Activated CD4-positive, CD25-positive, alpha-beta regulatory T cell treated with anti-CD3 and anti-CD28 coated beads, Interleukin-2, amount 50 U/mL, for 72 hours (primary cell): ENCODE data around the gene METAP1D.
"Not testable (repeated sequence)": the region's sequence is repeated elsewhere in the genome, so short reads cannot be mapped to it uniquely, and the experiment has no call there.

ENCODE experiments used
- DNase-seq: peaks from one replicate; pipeline ENCODE4 v3.0.0; 2021

Gene METAP1D

DNA sequence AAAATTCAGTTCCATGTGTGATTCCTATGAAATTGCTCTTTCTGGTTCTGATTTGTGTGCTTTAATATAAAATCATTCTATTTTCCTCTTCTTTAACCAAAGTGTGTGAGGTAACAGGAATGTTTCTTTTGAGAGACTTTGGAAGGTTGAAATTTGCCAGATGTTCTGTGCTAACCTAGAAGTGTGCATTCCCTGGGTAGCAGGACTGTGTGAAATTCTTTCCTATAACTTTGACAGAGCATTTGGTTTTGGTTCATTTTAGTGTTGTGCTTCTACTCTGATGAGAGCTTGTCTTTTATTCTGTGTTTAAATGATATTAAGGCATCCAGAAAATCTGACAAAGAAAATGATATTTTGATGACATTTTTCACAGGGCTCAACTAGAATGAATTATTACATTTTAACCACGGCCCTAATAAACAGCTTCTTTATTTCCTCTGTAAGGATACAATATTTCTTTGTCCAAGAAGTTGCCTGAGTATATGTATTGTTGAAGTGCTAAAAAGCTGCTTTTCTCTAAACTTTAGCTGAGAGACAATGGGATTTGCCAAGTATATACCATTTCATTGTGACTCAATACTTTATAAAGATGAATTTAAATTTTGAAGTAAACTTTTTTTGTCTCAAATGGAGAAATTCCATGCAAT, 50.8 kb downstream of the METAP1D start:
- no peak for DNase-seq

DNA sequence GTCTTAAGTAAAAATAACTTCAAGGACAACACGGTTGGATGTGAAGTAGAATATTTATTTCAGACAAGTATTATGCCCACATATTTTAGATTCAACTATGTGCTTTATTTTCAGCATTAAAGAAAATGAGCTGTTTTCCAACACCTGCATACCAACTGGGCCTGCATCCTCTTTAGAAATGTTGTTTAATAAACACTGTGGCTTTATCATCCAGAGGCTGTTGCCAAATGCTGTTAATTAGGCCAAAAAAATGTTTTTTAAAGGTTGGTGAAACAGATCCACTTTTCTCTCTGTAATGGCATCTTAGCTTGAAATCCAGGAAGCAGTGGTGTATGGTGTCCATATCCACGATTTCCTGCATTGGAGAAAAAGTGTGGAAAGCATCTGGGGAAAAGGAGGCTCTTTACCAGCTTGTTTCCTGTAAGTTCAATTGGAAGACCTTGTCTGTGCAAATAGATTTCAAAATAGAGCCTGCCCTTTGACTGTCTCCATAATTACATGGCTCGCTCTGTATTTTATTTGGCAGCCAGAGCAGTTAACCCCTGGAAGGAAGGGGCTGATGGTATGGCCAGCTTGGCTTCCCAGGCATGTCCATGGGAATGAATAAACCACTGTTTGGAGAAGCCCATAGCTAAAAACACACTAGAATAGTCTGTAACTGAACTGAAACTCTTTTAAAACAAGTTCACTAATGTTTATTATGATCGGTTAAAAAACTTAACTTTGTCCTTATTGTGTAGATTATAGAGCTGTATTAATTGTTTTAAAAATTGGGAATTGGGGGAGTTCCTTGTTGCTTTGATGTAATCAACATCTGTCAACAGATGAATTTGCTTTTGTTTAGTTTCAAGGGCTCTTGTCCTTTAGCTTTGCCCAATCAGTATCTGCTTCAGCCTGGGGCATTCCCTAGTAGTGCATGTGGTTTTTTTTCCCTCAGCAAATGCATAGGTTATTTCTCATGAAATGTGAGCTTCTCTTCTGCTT, 52.5 kb downstream of the METAP1D start:
- DNase-seq: no peak

DNA sequence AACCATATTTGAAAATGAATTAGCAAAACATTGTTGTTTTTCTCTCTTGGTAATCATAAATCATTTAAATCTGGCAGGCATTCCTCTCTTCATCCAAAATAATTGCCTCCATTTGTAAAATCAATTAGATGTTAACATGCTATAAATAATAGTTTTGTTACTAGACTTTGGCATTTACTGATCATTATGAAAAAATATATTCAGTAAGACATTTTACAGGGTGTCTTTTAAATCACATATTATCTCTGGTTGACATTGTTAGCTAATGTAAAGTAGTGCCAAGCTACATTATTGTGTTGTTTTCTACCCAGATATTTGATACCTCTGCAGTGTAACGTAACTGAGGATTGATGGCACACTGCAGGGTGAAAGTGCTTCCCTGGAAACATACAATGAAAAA, 53.7 kb downstream of the METAP1D start:
- DNase-seq: no peak

DNA sequence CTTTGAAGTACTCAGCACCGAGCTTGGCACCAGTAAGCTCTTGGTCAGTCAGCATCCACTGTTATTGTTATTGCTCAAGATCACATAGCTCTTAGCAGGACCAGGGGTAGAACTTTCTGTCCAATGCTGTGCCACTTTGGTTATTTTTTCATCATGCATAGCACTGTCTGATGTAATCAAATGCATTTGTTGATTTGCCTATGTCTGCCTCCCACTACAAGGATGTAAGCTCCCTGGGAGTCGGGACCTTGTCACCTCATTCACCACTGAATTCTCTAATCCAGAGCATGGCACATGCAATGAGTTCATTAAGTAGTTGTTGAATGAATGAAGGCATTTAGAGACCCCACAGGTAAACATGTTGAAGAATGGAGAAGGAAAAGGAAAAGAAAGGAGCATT, 56.5 kb downstream of the METAP1D start:
- no peak for DNase-seq

DNA sequence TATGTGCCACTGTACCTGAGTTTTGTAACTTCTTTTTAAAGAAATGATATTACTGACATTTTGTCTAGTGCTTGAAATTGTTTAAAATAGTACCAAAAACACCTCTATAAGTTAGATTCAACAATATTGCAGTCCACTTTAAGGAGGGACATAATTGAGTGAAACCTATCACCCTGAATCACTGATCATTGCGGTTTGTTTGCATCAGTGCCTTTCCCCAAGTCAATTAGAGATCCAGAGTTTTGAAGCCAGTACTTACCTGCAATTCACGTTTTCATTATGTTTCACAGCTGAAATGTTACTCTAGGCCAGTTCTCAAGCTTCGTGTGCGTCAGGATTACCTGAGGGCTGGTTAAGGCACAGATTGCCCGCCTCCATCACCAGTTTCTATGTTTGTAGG, 58.9 kb downstream of the METAP1D start:
- DNase-seq: no peak

DNA sequence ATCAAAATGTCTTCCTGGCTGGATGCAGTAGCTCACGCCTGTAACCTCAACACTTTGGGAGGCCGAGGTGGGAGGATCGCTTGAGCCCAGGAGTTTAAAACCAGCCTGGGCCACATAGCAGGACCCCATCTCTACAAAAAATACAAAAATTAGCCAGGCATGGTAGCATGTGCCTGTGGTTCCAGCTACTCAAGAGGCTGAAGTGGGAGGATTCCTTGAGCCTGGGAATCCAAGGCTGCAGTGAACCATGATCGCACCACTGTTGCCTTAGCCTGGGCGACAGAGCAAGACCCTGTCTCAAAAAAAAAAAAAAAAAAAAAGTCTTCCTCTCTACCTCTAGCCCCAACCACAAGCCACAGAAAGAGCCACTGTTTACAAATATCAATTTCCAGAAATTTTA, 60.4 kb downstream of the METAP1D start:
- DNase-seq: not testable (repeated sequence)

DNA sequence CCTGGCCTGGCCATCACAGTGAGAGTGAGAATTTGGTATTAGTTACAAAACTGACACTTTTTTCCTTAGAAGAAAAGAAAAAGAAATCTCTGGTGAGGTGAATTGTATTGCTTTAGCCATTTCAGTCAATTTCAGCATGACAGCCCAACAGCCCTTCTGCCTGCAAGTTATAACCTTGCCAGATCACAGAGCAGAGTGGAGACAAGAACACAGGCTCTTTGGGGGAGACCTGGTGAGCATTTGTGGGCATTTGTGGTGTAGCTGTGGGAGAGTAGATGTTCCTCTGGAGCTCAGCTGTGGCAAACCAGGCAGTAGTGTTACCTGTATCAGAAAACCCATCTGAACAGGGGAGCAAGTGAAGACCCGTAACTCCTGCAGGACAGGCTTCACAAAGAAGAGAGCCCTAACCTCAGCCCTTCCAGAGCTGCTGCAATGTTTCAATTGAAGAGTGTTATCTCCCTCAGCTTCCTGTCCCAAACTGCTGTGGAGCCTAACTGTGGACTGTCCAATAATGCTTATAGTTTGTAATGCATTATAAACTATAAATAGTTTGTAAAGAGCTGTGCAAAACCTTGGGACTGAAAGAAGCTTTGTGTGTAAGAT, 62.8 kb downstream of the METAP1D start:
- DNase-seq: no peak

DNA sequence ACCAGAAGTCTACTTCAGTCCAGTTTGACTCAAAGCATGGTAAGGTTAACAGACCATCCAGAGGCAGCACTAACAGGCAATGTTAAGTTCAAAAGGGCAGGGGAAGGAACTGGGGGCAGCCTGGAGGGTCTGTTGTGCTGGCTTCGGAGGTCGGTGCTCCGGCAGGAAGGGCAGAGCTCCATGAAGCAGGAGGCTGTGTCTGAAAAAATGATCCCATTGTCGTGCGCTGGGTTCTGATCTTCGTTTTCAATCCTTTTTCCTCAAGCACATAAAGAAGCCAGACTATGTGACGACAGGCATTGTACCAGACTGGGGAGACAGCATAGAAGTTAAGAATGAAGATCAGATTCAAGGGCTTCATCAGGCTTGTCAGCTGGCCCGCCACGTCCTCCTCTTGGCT, 63.7 kb downstream of the METAP1D start:
- DNase-seq: no peak

DNA sequence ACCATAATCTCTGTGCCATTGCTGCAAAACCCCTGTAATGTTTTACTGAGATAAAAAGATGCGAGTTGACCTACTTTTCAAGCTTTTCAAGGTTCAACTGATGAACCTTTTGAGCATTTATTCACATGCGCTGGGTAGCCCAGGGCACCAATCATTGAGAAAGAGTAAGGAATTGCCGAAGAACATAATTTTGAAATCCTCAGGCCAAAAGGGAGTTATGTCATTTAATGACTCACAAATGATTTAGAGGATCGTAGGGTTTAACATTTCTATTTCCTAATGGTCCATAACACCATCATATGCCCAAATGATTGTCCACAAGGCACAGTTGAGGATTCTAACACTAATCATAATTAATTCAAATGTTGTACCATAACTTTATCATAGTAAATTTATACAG, 65.4 kb downstream of the METAP1D start:
- no peak for DNase-seq

DNA sequence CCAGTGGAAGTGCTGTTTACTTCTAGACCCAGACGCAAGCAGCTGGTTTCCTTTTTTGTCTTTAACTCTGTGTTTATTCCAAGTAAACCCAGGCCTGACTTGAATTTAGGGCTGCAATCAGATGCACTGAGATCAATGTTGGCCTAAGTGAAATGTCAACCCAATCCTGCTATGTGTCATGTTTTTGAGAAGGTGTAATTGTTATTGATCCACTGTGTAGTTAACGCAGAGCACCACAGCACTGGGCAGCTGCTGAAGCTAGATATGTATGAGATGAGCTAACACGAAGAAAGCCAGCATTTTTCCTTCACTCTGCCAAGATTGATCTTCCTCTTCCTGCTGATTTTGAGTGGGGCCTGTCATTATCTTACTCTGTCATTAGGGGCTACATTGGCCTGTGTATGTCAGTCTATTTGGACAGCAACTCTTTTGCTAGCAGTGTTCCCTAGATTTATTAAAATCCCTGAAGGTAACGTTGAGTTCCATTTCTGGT, 66.7 kb downstream of the METAP1D start:
- no peak for DNase-seq

DNA sequence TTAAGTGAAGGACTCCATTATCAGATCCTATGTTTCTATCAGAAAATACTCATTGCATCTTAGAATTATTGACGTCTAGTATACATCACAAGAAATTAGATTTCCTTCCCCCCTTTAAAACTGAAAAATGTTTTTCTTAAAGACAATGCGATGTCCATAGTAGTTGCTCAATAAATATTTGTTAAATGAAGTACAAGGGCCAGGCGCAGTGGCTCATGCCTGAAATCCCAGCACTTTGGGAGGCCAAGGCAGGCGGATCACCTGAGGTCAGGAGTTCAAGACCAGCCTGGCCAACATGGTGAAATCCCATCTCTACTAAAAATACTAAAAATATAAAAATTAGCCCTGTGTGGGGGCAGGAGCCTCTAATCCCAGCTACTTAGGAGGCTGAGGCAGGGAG, 68.2 kb downstream of the METAP1D start:
- not testable (repeated sequence) for DNase-seq

DNA sequence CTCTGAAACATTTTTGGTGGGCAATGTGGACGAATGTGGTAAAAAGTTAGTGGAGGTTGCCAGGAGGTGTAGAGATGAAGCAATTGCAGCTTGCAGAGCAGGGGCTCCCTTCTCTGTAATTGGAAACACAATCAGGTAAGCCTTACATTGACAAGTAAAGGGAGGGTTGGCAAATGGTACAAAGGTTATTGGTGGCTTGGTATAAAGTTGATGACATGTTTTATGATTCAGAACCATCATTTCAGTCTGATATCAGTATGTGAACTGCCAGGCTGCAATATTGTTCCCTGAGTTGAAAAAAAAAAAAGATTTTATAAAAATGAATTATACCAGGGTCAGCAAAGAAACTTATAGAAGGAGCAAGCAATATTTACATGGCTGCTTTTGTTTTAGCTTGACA, 71.2 kb downstream of the METAP1D start:
- DNase-seq: no peak

DNA sequence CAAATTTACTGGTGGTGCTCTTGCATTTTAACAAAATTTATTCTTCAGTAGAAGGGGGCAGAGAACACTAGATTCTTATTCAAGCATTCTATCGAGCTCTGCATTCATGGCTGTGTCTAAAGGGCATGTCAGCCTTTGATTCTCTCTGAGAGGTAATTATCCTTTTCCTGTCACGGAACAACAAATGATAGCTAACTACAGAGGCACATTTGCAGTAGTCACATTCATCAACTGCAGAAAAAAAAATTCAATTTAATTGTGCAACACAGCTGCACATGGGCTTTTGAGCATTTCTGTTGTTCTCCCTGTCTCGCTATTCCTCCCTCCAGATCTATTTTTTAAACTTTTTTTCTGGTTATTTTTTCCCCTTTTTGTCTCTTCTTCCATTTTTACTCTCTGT, 72.5 kb downstream of the METAP1D start:
- no peak for DNase-seq

DNA sequence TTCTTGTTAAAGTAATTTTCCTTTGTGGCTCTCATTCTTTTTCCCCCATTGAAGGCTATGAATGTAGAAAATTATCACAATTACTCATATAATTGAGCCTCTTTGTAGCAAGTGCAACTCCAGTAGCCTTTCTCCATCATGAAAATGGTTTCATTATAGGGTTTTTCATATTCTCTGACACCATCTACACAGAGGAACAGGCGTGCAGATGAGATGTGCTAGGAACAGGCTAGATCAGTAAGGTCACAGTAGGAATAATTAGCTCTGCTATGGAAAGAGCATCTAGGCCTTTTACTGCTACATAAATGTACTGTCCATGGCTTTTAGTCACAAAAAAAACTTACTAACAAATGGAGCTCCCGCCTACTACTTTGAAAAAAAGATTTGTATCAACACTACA, 73.0 kb downstream of the METAP1D start:
- no peak for DNase-seq

DNA sequence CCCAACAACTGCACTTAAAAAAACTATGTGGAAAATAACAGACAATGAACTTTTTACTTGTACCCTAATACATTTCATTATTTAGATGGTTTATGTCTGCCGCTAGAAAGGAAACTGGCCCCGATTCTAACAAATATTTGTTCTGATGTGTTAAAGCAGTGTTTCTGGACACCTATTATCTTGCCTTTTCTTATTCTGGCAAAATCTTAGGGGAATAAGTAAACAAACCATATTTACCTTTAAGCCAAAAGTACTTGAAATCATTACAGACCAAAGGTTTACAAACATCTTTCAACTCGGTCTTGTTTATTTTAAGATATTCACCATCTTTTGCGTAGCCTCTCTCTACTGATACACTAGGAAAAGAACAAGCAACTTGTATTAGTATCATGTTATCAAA, 73.8 kb downstream of the METAP1D start:
- no peak for DNase-seq

DNA sequence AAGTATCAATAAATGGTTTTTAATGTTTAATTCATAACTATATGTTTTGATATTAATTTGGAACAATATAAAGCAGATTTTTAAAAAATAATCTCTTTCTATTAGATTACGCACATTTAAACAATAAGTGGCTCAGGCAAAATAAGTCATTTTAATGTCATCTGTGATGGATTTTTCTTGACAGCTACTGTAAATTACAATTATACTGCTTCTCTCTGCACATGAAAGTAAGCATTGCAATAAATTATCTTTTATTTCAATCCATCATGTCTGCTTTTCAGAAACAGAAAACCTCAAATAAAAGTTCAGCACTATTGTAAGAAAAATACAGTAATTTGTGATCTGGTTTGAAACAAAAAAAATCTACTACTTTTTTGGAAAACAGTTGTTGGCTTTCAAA, 74.5 kb downstream of the METAP1D start:
- DNase-seq: no peak

DNA sequence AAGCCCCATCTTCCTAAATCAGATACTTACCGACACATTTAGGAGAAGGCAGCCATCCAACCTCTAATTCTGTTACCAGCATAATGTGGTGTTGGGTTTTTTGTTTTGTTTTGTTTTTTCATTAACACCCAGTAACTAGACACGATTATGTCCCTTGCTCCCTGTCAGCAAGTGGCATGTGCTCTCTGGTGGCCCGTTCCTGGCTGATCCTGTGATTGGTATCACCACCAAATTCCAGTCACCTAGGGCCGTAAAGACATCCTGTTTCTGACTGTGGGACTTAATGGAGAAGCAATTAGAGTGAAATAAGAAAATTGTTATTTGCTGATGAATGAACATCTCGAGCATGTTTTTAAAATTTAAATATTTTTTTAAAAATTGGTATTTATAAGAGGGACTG, 79.7 kb downstream of the METAP1D start:
- no peak for DNase-seq

DNA sequence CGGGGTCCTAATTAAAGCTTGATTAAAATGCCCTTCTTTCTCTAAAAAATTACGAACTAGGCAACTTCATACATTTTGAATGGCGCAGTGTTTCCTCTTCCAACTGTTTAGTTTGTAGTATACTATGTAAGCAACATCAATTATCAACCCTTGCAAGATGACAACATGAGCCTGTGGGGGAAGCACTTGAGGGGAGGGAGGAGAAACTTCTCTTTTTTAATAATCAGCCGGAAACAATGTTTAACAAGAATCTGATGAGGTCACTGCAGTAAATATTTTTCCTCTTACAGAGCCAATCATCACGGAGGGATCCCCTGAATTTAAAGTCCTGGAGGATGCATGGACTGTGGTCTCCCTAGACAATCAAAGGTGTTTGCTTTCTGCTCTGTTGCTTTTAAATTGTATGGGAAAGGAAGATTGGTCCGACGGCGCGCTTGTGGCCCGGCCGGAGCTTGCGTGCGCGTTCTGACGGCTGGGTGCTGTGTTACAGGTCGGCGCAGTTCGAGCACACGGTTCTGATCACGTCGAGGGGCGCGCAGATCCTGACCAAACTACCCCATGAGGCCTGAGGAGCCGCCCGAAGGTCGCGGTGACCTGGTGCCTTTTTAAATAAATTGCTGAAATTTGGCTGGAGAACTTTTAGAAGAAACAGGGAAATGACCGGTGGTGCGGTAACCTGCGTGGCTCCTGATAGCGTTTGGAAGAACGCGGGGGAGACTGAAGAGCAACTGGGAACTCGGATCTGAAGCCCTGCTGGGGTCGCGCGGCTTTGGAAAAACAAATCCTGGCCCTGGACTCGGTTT, 80.3 kb downstream of the METAP1D start:
- no peak for DNase-seq

DNA sequence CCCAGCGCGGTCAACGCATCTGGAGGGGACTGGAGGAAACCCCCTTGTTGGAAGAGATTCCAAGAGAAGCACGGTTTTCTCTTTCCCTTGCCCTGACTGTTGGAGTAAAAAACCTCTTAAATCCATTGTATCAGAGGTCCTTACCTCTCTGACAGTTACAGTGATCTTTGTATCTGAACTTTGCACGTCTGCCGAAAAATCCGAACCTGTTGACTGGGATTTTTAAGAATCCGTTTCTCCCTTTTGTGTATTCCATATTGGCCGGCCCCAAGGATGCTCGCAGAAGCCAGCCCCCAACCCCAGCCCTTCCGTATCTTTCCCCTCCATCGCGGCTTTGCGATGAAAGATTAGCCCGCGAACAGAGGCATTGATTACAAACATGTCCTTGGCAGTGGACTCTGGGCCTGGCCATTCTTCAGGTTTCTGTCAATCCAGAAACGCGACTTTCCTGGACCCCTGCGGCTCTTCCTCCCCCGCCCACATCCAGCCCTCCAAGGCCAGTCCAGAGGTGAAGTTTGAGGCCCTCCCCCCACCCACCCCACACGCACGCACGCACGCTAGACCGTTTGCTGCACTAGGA, 81.0 kb downstream of the METAP1D start:
- DNase-seq: no peak

DNA sequence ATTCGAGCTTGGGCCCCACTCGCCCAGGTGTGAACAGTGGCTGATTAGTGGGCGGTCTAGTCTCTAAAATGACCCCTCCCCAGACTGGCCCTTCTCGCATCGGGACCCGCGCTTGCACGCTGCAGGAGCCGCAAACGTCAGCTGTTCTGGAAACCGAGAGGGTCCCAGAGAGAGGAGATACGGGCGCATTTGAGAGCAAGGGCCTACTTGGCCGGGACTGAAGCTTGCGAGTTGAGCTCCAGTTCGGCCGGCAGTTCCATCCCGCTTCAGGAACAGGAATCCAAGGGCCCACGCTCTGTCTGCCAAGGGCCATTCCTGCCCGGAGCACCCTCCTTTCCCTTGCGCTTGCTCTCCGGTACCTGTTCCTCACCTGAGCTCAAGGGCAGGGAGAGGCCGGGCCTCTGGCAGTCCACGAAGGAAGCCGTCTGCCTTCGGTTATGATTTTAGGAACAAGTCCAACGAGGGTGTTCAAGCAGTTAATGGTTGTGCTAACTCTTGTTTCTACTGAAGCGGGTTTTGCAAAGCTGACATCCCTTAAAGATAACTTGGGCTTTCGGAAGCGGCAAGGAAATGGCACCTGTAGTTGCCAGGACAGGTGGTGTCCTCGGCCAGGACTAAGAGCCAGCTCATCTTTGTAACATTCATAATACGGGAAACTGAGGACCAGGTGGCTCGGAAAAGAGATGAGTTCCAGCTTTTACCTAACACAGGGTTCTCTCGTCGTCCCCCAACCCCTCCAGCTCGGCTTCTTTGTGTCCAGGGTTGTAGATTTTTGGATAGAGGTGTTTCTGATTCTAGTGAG, 81.7 kb downstream of the METAP1D start:
- DNase-seq: no peak

DNA sequence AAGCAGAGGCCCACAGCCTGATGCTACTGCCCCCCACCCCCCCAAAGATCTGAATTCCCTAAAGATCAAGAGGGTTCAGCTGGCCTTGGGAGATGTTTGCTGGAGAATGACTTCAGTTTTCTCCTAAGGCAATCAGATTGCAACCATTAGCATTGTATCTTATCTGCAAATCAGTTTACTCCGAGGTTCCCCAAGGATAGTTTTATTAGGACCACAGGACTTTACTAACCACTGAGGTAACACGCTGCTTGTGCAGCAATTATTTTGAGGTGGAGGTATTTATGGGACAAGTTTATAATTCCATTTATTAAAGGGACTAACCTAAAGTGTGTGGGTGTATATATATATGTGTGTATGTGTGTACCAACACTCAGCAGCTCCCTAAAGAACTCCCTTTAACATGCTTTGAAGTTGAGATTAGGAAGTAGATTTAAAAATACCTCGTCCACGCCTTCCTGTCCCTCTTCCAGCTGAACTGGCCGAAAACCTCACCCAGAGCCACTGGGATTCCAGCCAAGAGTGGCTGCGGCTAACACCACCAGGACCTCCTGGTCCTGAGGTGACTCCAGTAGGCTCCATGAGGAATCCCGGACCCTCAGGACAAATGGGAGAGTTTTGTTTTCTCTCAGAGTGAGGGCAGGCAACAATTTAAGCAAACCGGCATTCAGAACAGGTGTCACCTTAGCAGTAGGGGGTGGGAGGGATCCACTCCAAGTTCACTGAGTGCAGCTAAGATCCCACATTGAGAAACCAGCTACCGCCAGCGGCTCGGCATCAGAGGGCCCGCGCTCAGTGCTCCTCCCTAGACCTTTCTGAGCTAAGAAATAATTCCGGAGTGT, 82.6 kb downstream of the METAP1D start:
- DNase-seq: no peak
